DMS114 treated with DMSO at 0.1 percent for 48 hours (cell line): ENCODE results near the gene SMARCB1.

Source experiments
- DNase-seq: peaks from one replicate; lab custom pipeline; 2025; ENCODE audit not compliant: unreplicated experiment; lab: John Stamatoyannopoulos, UW

The SMARCB1 gene

DNA sequence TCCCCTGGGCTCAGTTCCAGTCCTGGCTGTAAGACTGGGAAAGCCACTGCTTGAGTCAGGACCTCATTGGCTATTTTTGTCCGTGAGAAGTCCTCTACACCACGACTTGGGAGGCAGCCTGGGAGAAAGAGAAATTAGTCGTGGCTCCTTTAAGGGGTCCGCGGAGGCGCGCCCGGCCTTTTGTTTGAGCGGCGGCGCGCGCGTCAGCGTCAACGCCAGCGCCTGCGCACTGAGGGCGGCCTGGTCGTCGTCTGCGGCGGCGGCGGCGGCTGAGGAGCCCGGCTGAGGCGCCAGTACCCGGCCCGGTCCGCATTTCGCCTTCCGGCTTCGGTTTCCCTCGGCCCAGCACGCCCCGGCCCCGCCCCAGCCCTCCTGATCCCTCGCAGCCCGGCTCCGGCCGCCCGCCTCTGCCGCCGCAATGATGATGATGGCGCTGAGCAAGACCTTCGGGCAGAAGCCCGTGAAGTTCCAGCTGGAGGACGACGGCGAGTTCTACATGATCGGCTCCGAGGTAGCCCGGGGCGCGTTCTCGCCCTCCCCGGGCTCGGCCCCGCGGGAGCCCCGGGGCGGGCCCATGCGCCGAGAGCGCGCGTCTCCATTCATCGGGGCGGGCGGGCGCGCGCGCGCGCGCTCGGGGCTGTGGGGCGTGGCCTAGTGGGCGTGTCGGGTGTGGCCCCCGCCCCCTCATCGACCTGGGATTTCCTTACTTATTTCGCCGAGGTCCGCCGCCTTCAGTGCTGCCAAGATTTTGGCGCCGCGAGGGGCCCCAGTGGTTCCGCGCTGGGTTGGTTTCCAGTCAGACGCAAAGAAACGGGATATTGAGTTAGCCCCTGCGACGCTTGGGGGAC is at the start of gene SMARCB1:
Gene SMARCB1, plus strand, starts transcription at position 215 of the 848 bp plus-strand sequence. Its CDS starts 204 bp downstream, at position 419.
- peak; percentile 63 for DNase-seq

DNA sequence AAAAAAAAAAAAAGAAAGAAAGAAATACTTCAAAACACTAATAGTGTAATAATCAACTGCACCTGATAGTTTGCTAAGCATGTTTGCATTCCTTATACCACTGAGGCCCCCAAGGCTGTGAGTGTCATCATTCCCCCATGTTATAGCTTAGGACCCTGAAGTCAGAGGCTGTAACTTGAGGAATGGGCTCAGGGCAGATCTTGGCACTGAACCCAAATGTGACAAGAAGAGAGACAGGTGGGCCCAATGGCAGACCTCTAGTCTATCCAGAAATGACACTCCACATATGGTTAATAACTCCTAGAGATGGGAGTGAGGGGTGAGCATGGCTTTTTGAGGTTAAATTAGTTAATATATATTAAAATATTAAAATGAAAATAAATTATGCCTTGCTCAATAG is 49.1 kb upstream of the SMARCB1 start:
- DNase-seq = no peak

DNA sequence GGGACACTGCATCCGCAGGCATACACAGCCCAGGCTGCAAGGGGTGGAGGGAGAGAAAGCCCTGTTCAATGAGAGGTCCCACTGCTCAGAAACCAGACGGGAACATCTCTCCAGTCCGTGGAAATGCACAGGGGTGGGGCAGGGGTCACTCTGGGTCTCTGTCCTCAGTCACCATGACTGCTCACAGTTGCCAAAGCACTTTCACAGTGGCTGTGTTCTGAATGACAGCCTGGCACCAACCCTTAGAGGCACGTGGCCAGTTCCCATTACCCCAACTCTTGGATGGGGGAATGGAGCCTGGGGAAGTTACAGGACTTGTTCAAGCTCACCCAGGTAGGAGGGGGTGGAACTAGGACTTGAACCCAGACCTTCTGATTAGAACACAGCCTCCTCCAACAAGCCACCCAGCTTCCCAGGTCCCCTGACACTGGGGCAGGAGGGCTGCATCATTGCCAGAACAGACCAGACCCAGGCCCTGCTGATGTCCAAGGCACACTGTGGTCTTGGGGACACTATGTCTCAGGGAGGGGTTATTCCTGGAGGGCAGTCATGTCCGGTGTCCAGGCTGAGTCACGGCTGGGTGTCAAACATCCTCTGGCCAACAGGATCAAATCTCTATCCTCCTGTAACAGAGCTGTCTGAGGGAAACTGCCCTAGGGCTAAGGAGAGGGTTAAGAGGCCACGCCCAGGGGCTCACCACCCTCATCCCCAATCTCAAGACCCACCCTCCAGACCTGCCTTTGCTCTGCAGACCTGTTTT is 44.1 kb upstream of the SMARCB1 start:
- no peak for DNase-seq

DNA sequence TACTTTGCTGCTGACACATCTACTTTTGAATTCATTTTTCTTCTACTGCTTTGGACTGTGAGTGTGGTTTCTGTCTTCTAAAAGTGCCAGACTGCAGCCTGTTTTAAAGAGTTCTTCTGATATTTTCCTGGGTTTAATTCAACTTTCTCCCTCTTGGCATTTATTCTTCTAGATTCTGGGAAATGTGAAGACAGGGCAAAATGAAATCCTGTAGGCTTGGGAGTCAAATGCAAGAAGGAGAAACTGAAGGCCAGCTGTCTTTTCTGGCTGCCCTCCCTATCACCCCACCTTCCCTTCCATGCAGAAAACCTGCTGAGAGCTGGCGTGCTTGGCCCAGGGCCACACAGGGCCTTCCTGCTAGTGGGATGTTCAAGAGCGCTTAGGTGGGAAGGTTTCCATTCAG is 43.5 kb upstream of the SMARCB1 start:
- no peak for DNase-seq

DNA sequence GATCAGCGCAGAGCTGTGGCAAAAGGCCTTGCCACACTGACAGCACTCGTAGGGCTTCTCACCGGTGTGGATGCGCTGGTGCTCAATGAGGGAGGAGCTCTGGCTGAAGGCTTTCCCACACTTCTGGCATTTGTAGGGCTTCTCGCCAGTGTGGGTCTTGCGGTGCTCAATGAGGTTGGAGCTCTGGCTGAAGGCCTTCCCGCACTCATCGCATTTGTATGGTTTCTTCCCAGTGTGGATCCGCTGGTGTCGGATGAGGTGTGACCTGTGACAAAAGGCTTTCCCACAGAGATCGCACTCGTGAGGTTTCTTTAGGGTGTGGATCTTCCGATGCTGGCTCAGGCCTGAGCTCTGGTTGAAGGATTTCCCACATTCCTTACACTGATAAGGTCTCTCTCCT is 42.8 kb upstream of the SMARCB1 start:
- no peak for DNase-seq

DNA sequence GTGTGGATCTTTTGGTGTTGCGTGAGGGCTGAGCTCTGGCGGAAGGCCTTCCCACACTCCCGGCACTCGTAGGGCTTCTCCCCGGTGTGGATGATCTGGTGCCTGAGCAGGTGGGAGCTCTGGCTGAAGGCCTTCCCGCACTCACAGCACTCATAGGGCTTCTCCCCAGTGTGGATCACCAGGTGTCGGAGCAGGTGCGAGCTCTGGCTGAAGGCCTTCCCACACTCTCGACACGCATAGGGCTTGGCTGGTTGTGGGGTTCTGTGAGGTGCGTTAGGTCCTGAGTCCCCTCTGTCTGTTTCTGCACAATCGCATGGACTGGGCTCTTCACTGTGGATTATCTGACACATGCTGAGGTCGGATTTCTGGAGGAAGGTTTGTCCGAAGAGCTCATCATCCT is 42.3 kb upstream of the SMARCB1 start:
- DNase-seq = no peak

DNA sequence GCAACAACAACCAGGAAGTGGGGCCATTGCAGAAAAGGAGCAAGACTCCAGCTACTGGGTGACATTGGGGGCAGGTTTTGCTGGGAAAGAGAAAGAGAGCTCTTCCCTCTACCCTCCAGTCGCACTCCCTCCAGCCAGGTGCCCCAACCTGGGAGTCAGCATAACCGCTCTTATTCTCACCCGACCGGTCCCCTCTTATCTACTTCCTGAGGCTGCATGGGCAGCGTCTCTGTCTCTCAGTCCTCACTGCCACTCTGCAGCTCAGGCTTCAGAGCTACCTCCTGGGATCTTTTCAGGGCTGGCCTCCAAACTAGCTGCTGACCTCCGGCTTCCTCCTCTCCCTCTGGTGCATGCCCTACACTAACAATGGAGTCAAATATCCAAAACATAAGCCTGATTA is 41.0 kb upstream of the SMARCB1 start:
- DNase-seq = no peak

DNA sequence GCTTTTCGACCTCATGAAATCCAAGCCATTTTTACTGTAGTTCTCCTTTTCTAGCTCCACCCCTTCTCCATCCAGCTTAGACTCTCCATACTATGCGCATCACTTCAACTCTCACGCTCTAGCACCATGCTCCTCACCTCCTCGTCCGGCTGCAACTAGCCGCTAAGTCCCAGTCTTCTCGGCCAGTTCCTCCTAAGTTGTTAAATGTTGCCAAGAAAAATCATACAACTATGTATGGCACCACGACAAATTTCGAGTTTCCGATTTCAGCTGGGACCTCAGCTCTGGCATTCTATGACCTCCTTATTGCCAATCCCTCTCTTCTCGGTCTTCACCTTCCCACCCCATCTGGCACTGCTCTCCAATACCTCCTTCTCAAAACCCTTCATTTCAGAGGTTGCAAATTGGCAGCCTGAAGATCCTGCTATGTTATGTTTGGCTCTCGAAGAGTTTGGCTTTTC is 36.9 kb upstream of the SMARCB1 start:
- peak; percentile 18 for DNase-seq

DNA sequence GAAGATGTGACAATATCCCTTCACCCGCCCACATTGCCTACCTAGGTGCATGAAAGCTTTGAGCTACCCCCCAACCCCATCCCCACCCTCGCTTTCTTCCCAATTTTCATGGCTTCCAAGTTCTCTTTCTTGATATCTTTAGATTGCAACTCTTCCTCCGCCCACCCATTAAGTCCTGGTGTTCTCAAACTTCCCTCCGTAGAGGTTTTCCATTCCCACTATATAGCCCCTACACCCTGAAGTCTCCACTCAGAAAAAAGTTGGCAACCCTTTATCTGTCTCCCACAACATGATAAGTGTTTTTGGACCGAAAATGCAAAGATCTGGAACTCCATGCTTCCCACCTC is 36.4 kb upstream of the SMARCB1 start:
- DNase-seq = no peak

DNA sequence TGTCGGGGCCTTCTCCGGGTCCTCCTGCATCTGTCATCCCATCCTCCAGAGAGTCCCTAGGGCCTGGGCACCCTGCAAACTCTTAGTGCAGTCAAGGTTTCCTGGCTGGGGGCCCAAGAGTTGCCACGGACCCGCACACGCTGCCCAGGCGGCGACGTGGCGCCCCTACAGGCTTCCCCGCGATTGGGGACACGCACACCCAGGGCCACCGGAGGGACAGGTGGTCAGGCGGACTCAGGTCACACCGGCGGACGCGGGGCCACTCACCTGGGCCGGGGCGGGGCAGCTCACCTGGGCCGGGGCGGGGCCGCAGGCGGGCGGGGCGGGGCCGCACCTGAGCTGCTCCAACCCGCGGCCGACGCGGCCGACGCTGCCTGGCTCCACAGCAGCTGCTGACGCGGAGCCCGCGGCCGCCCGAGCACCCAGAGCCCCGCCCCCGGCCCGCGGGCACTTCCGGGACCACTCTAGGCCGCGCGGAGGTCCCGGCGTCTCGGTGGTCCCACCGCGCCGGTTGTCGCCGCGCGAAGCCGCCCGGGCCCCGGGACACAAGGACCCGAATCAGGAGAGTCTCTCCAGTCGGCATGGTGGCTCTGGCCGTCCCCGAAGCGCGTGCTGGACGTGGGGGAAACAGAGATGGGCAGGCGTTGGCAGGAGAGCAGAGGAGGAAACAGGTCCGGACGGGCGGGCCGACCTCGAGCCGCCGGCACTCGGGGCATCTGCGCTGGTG is 35.9 kb upstream of the SMARCB1 start, which contains the start of gene ZNF70:
Gene ZNF70, minus strand, starts transcription at position 399 of the 727 bp plus-strand sequence. CDS start 5,972 bp downstream, outside the sequence.
- DNase-seq = peak; percentile 44

DNA sequence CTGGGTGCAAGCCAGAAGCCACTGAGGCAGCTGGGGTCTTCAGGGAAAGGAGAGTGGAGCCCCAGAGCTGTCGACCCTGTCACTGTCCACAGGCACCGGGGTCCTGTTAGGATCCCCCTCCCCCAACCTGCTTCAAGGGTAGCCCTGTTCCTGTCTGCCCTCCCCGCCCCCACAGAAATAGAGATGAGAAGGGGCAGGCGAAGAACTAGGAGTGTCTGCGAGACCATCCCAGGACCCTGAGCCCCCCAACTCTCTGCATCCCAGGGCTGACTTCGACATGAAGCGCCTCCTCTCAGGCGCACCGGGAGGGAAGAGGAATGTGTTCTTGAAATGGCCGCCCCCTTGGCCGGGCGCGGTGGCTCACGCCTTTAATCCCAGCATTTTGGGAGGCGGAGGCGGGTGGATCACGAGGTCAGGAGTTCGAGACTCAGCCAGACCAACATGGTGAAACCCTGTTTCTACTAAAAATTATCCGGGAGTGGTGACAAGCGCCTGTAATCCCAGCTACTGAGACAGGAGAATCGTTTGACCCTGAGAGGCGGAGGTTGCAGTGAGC is 35.2 kb upstream of the SMARCB1 start:
- DNase-seq = no peak

DNA sequence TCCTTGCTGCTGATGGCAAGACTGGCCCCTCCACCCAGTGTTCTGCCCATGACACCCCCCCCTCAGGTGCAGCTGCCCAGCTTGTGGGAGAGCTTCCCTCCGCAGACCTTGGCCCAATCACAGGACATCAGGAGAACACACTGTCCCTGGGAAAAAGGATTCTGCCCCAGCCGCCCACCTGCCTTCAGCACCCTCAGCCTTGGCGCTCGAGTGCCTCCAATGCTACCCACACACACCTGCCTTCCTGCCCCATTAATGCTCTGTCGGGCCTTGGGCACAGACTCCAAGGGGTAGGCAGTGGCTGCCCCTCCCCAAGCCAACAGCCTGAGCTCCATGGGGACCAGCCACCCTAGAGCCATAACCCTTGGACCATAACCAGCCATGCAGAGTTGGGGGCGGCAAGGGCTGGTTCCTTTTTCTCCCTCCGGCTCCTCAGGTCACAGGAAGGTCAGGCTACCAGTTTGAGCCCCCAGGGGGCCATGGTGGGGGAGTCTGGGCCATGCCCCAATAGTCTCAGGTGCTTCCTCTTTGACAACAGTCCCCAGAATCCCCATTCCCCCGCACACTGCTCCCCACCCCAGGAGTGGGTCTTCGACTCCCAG is 34.6 kb upstream of the SMARCB1 start:
- DNase-seq = no peak

DNA sequence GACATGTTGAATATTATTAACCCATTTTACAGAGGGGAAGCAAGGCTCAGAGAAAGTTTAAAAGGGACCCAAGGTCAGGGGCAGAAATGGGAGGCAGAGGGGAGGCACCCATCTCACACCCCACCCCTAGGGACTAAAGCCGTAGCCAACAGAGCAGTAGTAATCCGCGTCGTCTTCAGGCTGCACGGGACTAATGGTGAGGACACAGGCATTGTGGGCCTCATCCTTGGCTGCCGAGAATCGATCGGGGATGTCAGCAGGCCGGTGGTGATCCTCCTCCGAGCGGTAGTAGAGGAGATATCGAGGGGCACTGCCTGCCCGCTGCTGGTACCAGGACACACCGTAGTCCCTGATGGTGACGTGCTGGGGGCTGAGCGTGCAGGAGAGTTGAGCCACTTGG is 34.0 kb upstream of the SMARCB1 start:
- no peak for DNase-seq

DNA sequence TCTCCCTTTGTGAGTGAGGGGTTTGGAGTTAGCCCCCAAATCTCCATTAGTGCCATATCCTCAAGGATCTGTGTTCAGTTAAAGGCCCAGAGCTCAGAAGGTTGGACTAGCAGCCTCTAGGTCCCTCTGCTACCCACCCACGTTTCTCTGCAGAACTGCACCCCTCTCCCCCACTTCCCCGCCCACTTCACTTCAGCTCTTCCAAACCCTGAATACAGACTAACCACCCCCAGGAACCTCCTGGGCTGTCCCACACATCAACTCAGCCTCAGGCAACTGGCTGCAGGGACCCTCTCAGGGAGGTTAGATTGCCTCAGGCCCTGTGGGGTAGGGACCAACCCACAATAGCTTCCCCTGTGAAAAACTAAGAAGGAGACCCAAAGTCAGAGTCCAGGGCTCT is 33.4 kb upstream of the SMARCB1 start:
- DNase-seq = no peak

DNA sequence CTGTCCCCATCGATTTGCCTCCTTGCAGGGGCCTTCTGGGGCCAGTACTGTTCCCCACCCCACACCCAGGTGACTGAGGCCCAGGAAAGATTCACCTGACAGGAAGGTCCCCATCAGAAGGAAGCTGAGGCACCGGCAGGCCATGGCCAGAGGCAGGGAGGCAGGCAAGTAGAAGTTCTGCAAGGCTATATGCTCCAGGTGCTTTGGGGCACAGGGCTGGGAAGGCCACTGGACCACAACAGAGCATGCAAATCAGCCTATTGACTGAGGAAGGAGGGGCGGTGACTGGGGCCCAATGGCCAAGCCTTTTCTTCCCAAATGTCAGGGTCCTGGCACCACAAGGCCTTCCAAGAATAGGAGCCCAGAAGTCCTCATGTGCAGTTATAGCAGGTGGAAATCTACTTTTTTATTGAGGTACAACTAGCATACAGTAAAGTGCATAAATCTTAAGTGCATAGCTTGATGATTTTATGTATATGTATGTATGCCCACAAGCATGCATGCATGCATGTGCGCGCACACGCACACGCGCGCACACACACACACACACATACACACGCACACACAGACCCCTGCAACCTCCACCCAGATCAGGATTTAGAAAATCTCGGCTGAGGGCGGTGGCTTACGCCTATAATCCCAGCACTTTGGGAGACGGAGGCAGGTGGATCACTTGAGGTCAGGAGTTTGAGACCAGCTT is 32.4 kb upstream of the SMARCB1 start, which contains the start of gene VPREB3:
Gene VPREB3, minus strand, starts transcription at position 206 of the 700 bp plus-strand sequence. Its CDS starts 62 bp downstream, at position 144.
- no peak for DNase-seq

DNA sequence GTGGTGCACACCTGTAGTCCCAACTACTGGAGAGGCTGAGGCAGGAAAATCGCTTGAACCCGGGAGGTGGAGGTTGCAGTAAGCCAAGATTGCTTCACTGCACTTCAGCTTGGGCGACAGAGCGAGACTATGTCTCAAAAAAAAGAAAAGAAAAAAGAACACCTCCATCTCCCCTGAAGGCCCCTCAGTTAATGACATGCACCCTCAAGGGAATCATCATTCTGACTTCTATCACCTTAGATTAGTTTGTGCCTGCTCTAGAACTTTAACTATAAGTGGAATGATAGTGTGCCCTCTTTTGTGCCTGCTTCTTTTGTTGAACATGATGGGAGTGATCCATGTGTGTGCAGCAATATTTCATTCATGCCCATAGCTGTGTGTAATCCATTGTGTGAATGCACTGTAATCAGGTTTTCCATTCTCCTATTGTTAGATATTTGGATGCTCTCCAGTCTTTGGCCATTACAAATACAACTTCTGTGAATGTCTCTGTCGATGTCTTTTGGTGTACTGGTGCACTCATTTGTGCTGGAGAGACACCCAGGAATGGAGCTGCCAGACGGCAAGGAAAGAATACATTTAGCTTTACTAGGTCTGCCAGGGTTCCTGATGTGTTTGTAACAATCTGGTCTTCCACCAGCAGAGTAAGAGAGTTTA is 31.7 kb upstream of the SMARCB1 start:
- DNase-seq = no peak

DNA sequence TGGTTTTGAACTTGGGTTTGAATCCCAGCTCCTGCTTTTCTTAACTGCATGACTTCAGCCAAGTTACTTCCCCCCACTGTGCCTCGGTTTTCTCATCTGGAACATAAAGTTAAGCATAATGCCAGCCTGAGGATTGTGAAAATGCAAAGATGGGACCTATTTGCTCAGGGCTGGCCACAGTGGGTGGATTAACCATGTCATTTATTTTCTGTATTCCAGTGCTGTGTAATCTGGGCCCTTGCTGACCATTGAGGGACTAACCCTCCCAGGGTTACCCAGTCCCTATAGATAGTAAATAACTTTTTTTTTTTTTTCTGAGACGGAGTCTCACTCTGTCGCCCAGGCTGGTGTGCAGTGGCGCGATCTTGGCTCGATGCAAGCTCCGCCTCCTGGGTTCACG is 31.1 kb upstream of the SMARCB1 start:
- DNase-seq = no peak

DNA sequence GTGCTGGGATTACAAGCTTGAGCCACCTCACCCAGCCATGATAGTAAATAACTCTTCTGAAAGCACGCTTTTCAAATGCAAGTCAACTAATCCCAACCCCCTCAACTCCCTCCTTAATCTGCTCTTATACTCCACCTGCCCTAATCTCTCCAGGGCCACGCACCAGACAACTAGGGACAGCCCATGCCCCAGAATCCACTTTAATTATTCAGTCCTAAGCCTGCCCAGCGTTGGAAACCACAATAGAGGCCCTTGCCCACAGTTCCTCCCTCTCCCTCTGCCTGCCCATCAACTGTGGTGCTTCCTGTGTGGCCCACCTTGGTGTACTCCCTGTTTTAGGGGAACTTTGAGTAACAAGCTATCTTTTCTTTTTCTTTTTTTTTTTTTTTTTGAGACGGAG is 29.9 kb upstream of the SMARCB1 start:
- DNase-seq = no peak

DNA sequence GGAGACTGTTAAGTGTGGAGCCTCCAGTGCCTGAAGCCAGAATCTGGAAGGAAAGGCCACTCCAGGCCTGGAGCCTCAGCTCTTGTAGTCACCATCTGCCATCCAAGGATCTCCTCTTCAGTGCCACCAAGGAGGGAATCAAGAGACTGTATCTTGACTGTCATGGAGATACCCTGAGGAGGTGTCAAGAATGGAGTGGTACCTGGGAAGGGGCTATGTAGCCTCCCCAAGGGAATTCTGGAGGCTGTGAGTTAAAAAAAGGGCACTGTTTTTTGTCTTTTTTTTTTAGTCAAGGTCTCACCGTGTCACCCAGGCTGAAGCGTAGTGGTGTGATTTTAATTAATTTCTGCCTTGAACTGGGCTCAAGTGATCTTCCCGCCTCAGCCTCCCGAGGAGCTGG is 27.2 kb upstream of the SMARCB1 start:
- DNase-seq = no peak

DNA sequence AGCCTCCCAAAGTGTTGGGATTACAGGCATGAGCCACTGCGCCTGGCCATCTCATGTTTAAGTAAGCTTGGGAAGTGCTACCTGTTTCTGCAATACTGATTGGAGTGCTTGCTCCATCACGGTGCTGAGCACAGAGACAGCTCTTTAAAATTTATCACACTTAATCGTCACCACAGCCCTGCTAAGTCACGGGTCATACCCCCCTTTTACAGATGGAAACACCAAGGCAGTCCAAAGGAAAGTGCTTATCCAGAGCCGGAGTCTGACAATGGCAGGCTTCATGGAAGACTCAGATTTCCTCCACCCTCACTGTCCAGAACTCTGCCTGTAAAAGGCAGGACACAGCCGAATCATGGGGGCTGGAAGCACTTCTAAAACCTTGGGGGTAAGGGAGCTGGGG is 26.7 kb upstream of the SMARCB1 start:
- no peak for DNase-seq
